Immature natural killer cell (primary cell): ENCODE measurements around the gene CCSAP. TPM values are rescaled to one million over a fixed set of nuclear protein-coding genes. Genes with fewer than 3 reads are reported as not detected.

Experiments
- DNase-seq, 3 donors: peaks; one replicate each; pipeline ENCODE4 v3.0.0; 2022; ENCODE audit warnings: mixed read lengths in 1 of 3
- H3K27ac Mint-ChIP-seq, 6 donors: one replicate each; pipeline ENCODE4 v1.8.0; 2020; ENCODE audit warnings: mixed read lengths in 6 of 6, mild to moderate bottlenecking in 5 of 6, inconsistent platforms in 4 of 6, moderate library complexity in 3 of 6
- H3K27me3 Mint-ChIP-seq, 3 donors: one replicate each; pipeline ENCODE4 v1.8.0; 2020 to 2021; ENCODE audit warnings: low read depth in 3 of 3, mild to moderate bottlenecking in 3 of 3, mixed read lengths in 3 of 3, moderate library complexity in 3 of 3, inconsistent platforms in 1 of 3
- H3K36me3 Mint-ChIP-seq, 3 donors: one replicate each; pipeline ENCODE4 v1.8.0; 2020; ENCODE audit warnings: mixed read lengths in 3 of 3, inconsistent platforms in 2 of 3, mild to moderate bottlenecking in 2 of 3
- H3K4me1 Mint-ChIP-seq, 2 donors: one replicate each; pipeline ENCODE4 v1.8.0; 2020; ENCODE audit warnings: inconsistent platforms in 2 of 2, mild to moderate bottlenecking in 2 of 2, mixed read lengths in 2 of 2, moderate library complexity in 1 of 2
- H3K4me3 Mint-ChIP-seq, 5 donors: one replicate each; pipeline ENCODE4 v1.8.0; 2020; ENCODE audit warnings: mild to moderate bottlenecking in 5 of 5, mixed read lengths in 5 of 5, inconsistent platforms in 3 of 5, moderate library complexity in 3 of 5
- H3K9me3 Mint-ChIP-seq, 6 donors: one replicate each; pipeline ENCODE4 v1.8.0; 2020; ENCODE audit warnings: mild to moderate bottlenecking in 6 of 6, mixed read lengths in 6 of 6, inconsistent platforms in 4 of 6, moderate library complexity in 3 of 6
- polyA plus RNA-seq, 3 donors: library from polyadenylated mRNA; unstranded; fragments of 300-500 nt; fragmentation: Illumina TruSeq; gene quantifications; one replicate each; pipeline ENCODE4 v1.2.3, GENCODE V29; 2021

The CCSAP gene
- polyA plus RNA-seq, 3 donors from 2014 or later = 1.6 to 2.7 (median 1.8) TPM

- H3K27me3 Mint-ChIP-seq = peaks cover 0 to 2% (median 0%) of the 10 kb centered on the region in 3 donors
- peak overlapping the region in 1 of 5 donors; percentile 2 for H3K4me3 Mint-ChIP-seq
- peaks cover 2 to 7% (median 4%) of the 10 kb centered on the region in 3 donors for H3K36me3 Mint-ChIP-seq
- H3K27ac Mint-ChIP-seq = no peak overlapping the region
- peaks cover 33 to 60% of the 10 kb centered on the region in 2 donors for H3K4me1 Mint-ChIP-seq
- H3K9me3 Mint-ChIP-seq = no peaks in the 10 kb centered on the region
- DNase-seq = no peak
These were observed 58.0 kb downstream of the CCSAP start for GRCh38 chr1:229284887-229285286.

- DNase-seq = no peak
- Mint-ChIP-seq H3K4me3 (no peak overlapping the region), H3K36me3 (peaks cover 0 to 5% (median 0%) of the 10 kb centered on the region in 3 donors), H3K4me1 (peaks cover 33 to 61% of the 10 kb centered on the region in 2 donors), H3K9me3 (no peaks in the 10 kb centered on the region), H3K27me3 (peaks cover 0 to under 1% (median 0%) of the 10 kb centered on the region in 3 donors), H3K27ac (peak overlapping the region in 1 of 6 donors; percentile 4)
These were observed 59.6 kb downstream of the CCSAP start for GRCh38 chr1:229283183-229283611.

GRCh38 chr1:229282295-229282823 lies 60.5 kb downstream of the CCSAP start:
- peaks cover 27 to 56% of the 10 kb centered on the region in 2 donors for H3K4me1 Mint-ChIP-seq
- peak overlapping the region in 1 of 6 donors; percentile 4 for H3K27ac Mint-ChIP-seq
- no peaks in the 10 kb centered on the region for H3K27me3 Mint-ChIP-seq

GRCh38 chr1:229281339-229281926 lies 61.4 kb downstream of the CCSAP start:
- Mint-ChIP-seq H3K4me3 (no peak overlapping the region), H3K27me3 (no peaks in the 10 kb centered on the region), H3K9me3 (no peaks in the 10 kb centered on the region), H3K4me1 (peaks cover 21 to 50% of the 10 kb centered on the region in 2 donors), H3K27ac (peak overlapping the region in 1 of 6 donors; percentile 0), H3K36me3 (peaks cover 0 to 5% (median 0%) of the 10 kb centered on the region in 3 donors)
- DNase-seq = no peak

More at GRCh38 chr1:229282295-229282823, 60.5 kb downstream of the CCSAP start:
- DNase-seq = no peak
- H3K36me3 Mint-ChIP-seq = peaks cover 0 to 5% (median 0%) of the 10 kb centered on the region in 3 donors
- no peaks in the 10 kb centered on the region for H3K9me3 Mint-ChIP-seq
- H3K4me3 Mint-ChIP-seq = no peak overlapping the region

- no peak for DNase-seq
- peaks cover 0 to 5% (median 0%) of the 10 kb centered on the region in 3 donors for H3K36me3 Mint-ChIP-seq
- no peaks in the 10 kb centered on the region for H3K27me3 Mint-ChIP-seq
- peak overlapping the region in 1 of 6 donors; percentile 0 for H3K27ac Mint-ChIP-seq
- peaks cover 22 to 48% of the 10 kb centered on the region in 2 donors for H3K4me1 Mint-ChIP-seq
- no peaks in the 10 kb centered on the region for H3K9me3 Mint-ChIP-seq
- no peak overlapping the region for H3K4me3 Mint-ChIP-seq
These were observed 61.9 kb downstream of the CCSAP start for GRCh38 chr1:229280921-229281320.

GRCh38 chr1:229280037-229280828 lies 62.6 kb downstream of the CCSAP start:
- peaks cover 0 to 5% (median 0%) of the 10 kb centered on the region in 3 donors for H3K36me3 Mint-ChIP-seq
- no peak for DNase-seq
- H3K4me1 Mint-ChIP-seq = peaks cover 24 to 48% of the 10 kb centered on the region in 2 donors
- no peaks in the 10 kb centered on the region for H3K9me3 Mint-ChIP-seq
- no peak overlapping the region for H3K4me3 Mint-ChIP-seq
- H3K27me3 Mint-ChIP-seq = no peaks in the 10 kb centered on the region
- peak overlapping the region in 1 of 6 donors; percentile 13 for H3K27ac Mint-ChIP-seq

- H3K27me3 Mint-ChIP-seq = no peaks in the 10 kb centered on the region
- no peaks in the 10 kb centered on the region for H3K9me3 Mint-ChIP-seq
- peaks cover 24 to 48% of the 10 kb centered on the region in 2 donors for H3K4me1 Mint-ChIP-seq
- no peak overlapping the region for H3K4me3 Mint-ChIP-seq
- peaks cover 0 to 5% (median 0%) of the 10 kb centered on the region in 3 donors for H3K36me3 Mint-ChIP-seq
- no peak overlapping the region for H3K27ac Mint-ChIP-seq
- no peak for DNase-seq
These were observed 63.6 kb downstream of the CCSAP start for GRCh38 chr1:229279242-229279641.

- Mint-ChIP-seq H3K27me3 (no peaks in the 10 kb centered on the region), H3K4me3 (no peak overlapping the region), H3K4me1 (peaks cover 28 to 49% of the 10 kb centered on the region in 2 donors), H3K27ac (no peak overlapping the region), H3K36me3 (peaks cover 0 to 1% (median 0%) of the 10 kb centered on the region in 3 donors), H3K9me3 (no peaks in the 10 kb centered on the region)
- DNase-seq = no peak
These were observed 64.6 kb downstream of the CCSAP start for GRCh38 chr1:229278120-229278741.

- no peaks in the 10 kb centered on the region for H3K36me3 Mint-ChIP-seq
- H3K27me3 Mint-ChIP-seq = peaks cover 3 to 7% (median 5%) of the 10 kb centered on the region in 3 donors
- no peaks in the 10 kb centered on the region for H3K9me3 Mint-ChIP-seq
- DNase-seq = no peak
- peaks cover 44 to 47% of the 10 kb centered on the region in 2 donors for H3K4me1 Mint-ChIP-seq
- H3K4me3 Mint-ChIP-seq = no peak overlapping the region
- H3K27ac Mint-ChIP-seq = no peak overlapping the region
These were observed 67.8 kb downstream of the CCSAP start for GRCh38 chr1:229275005-229275404.

- Mint-ChIP-seq H3K4me3 (peak overlapping the region in 1 of 5 donors; percentile 93), H3K27me3 (peaks cover 3 to 10% (median 5%) of the 10 kb centered on the region in 3 donors), H3K9me3 (no peaks in the 10 kb centered on the region), H3K4me1 (peaks cover 42 to 47% of the 10 kb centered on the region in 2 donors), H3K27ac (no peak overlapping the region), H3K36me3 (no peaks in the 10 kb centered on the region)
- no peak for DNase-seq
These were observed 69.2 kb downstream of the CCSAP start for GRCh38 chr1:229273507-229274232.

GRCh38 chr1:229272164-229273158 lies 70.4 kb downstream of the CCSAP start:
- Mint-ChIP-seq H3K27ac (peak overlapping the region in 5 of 6 donors; percentile 13 to 82 (median 72)), H3K9me3 (no peaks in the 10 kb centered on the region), H3K4me1 (peaks cover 42 to 47% of the 10 kb centered on the region in 2 donors), H3K4me3 (peak overlapping the region; percentile 87 to 96 (median 93)), H3K36me3 (no peaks in the 10 kb centered on the region), H3K27me3 (peaks cover 3 to 10% (median 5%) of the 10 kb centered on the region in 3 donors)
- no peak for DNase-seq
